CD4-positive, alpha-beta T cell treated with Interleukin-6 for 4 hours (primary cell): ENCODE measurements around the gene GAPDHS.

ENCODE experiments used
- DNase-seq: peaks from one replicate; pipeline ENCODE4 v3.0.0-alpha.2; 2020; ENCODE audit warnings: mixed read lengths

GAPDHS gene

DNA sequence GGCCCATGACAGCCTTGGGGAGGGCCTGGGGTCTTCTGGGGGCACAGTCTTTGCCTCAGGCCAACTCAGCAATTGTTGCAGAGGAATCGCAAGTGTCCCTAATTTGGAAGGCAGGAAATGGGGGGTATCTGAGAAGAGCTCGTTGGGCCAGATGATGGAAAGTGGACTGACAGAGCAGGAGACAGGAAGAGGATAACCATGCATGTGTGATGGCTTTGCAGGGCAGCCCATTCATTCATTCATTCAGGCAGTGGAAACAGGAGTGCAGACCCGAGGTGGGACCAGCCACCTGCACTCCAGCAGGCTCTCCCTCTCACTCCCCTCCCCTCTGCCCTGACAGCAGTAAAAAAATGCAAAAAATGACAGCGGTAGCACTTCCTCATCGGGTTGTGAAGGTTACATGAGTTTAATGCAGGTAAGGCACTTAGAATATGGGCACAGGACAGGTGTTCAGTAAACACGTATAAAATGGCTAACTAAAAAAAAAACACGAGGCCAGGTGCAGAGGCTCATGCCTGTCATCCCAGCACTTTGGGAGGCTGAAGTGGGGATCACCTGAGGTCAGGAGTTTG, 7.2 kb downstream of the GAPDHS start:
- DNase-seq, result no peak

DNA sequence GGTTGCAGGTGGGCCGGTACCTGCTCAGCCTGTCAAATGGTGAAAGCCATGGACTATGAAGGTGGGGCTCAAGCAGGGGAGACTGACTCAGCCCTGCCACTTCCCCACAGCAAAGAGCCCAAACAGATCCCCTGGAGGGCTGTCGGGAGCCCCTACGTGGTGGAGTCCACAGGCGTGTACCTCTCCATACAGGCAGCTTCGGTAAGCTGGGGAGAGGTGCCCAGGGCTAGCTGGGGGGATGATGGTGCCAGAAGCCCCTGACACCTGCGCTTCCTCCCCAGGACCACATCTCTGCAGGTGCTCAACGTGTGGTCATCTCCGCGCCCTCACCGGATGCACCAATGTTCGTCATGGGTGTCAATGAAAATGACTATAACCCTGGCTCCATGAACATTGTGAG, 9.0 kb downstream of the GAPDHS start:
- DNase-seq, result no peak

DNA sequence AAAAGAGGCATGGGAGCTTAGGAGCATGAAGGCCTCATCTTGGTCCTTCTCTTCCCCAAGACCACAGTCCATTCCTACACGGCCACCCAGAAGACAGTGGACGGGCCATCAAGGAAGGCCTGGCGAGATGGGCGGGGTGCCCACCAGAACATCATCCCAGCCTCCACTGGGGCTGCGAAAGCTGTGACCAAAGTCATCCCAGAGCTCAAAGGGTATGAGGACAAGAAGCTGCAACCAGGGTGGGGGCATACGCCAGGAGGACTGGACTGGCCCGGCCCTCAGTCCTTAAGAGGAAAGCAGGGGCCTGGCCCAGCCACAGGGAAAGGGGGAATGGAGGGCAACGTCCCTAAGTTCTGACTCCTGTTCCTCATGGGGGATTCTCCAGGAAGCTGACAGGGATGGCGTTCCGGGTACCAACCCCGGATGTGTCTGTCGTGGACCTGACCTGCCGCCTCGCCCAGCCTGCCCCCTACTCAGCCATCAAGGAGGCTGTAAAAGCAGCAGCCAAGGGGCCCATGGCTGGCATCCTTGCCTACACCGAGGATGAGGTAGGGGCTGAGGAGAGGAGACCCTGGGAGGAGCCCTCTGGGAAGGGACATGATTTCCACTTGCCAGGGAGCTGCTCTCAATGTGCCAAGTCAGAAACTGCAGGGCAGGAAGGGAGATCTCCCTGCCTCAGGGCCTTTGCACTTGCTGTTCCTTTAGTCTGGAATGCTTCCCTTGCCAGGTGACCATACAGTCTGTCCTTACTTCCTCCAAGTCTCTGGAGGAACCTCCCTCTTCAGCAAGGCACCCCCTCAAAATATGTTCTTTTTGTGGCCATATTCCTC, 10.2 kb downstream of the GAPDHS start:
- DNase-seq, result no peak

DNA sequence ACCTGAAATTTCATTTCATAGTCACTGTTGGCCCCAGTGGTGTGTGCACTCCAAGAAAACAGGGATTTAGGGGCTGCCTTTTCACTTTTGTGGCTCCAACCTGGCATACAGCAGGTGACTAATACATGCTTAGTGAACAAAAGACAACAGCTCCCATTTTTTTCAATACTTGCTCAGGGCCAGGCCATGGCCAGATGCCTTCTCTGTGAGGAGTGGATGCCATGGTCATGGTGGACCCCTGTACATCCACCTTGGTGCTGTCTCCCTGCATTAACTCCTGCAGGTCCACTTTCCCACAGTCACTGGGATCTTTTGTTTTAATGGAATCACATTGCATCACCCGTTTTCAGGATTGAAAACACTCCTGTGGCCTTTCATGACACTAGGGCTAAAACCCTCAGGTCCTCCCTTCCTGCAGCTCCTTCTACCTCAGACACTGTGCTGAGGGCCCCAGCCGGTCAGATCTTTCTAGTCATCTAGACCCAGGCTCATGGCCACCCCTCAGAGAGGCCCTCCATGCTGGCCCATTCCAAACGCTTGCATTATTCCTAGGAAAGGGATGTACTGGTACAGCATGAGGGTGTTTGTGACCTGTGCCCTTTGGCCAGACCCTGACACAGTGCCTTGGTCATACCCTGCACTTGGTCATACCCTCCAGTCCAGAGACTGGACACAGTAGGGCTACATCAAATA, 11.0 kb downstream of the GAPDHS start:
- no peak for DNase-seq

DNA sequence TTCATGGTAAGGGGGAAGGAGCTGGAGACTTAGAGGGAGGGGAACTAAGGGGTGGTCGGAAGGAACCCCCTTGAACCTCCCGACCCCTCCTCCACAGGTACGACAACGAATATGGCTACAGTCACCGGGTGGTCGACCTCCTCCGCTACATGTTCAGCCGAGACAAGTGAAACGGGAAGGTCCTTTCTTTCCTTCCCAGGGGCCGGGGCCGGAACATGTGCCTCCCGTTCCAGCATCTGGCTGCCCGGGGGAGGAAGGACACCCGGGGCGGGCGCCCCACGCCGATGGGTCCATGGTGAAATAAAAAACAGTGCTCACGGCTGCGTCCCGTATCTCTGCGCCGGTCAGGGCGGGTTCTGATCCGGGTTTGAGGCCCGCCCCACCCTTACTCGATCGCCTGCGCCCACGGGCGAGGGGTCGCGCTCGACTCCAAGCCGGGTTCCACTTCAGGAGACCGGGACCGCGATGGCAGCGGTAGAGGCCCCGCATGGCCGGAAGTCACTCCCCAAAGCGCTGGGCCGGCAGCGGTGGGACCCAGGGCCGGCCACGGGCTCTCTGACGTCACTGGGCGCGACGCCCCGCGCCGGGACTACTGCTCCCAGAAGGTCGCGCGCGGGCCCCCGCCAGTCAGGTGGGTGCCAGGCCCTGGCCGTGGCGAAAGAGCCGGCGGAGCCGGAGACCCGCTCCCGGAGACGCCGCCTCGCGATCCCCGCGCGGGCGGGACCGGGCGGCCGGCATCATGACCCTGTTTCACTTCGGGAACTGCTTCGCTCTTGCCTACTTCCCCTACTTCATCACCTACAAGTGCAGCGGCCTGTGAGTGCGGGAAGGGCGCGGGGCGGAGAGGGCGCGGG, 12.0 kb downstream of the GAPDHS start, which contains the start of gene TMEM147:
Gene TMEM147, plus strand, starts transcription at position 626 of the 854 bp plus-strand sequence. Its CDS starts 114 bp downstream, at position 740.
- peak; percentile 87 for DNase-seq

DNA sequence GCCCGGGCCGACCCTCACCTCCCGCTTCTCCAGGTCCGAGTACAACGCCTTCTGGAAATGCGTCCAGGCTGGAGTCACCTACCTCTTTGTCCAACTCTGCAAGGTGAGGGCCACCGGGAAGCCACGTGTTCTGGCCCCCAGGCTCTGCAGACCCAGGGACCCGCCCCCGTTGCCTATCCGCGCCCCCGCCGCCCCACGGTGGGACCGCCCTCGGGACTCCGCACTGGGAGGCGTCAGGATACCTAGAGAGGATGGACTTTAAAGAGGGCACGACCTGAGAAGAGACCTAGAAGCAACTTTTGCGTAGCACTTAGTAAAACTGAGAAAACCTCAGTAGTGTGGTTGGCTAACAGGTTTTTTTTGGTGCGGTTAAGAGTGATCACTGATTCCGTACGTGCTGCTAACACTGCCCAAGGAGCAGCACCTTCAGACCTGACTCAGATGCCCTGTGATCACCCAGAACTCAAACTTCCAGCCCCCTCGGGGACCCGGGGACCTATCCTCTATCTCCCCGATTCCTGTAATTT, 12.7 kb downstream of the GAPDHS start:
- DNase-seq, result peak; percentile 51

DNA sequence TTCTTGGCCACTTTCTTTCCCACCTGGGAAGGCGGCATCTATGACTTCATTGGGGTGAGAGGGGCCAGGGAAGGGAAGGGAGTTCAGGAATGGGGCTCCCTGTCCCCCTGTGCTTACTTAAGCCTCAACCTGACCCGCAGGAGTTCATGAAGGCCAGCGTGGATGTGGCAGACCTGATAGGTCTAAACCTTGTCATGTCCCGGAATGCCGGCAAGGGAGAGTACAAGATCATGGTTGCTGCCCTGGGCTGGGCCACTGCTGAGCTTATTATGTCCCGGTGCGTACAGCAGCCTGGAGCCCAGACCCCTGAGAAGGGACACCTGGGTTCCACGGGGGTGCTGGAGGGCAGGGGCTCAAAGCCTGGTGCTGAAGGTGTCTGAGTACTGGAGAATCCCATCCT, 13.3 kb downstream of the GAPDHS start:
- DNase-seq, result no peak

DNA sequence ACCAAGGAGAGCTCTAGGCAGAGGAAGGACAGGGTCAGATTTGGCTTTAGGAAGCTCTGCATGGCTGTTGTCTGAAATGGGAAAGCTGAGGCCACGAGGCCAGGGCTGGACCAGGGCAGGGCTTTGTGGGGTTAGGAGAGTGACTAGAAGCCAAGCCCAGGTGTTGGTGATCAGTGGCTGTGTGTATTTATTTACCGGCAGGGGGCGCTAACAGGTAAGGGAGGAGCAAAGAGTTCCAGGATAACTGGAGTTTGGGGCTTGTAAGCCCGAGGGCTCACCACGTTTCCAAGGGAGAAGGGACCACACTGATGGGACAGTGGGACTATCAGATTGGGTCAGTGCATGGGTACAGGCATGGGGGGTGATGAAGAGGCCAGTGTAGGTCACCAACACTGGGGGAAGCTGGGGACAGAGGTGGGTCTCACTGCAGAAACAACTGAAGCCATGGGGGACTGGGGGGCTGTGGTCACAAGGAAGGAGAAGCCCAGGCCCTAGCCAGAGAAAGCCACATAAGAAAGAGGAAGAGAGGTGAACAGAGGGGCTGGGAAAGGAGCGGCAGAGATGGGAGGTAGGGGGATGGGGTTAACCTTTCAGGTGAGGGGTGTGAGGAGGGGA, 16.0 kb downstream of the GAPDHS start:
- DNase-seq, result peak; percentile 71

DNA sequence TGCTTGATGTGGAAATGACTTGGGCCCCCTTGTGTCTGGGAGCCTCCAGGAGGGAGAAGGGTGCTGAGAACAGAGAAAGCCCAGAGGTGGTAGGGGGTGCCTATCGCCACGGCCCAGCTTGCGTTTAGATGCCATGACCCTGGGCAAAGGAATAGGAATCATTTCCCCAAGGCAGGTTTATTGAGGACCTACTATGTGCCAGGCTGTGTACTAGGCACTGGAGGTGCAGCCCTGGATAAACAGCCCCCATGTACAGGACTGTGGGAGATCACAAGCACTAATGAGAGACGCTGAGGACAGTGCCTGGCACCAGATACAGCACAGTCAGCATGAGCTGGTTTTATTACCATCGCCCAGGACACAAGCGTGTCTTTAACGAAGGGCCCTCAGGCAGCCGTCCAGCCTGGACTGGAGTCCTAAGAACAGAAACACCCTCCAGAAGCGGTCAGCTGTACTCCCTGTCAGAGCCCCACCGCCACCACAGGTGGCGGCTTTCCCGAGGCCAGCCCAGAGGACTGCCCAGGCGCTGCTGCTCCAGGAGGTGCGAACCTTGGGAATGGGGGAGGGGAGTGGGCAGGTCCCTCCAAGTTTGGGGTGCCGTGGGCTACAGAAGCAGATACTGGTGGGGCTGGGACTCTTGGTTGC, 16.7 kb downstream of the GAPDHS start:
- no peak for DNase-seq

DNA sequence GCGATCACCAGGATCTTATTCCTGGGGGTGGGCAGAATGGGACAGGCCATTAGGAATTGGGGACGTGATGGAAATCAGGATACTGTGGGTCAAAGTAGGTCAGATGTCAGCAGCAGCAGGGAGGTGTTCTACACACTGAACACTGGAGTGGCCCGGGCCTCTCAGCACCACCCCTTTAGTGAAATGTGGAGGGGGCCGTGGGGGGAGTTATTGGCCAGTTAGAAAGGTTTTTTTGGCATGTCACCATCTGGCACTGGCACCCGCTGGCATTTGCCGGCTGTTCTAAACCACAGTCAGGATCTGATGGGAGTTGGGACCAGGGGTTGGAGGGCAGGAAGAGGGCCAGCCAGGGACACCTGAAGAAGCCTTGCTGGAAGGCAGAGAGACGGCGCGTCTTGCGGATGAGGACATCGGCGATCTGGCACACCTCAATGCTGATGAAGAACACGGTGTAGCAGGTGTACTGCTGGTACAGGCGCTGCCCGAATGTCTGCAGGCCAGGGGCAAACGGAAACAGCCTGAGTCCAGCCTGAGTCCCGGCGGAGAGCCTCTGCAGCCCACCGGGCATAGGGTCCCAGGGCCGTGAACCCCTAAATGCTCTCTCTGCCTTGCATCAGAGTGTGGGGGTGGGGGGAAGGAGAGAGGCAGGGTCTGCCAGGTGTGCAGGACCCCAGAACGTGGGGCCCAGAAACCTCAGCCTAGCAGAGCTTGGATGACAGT, 18.0 kb downstream of the GAPDHS start:
- no peak for DNase-seq

DNA sequence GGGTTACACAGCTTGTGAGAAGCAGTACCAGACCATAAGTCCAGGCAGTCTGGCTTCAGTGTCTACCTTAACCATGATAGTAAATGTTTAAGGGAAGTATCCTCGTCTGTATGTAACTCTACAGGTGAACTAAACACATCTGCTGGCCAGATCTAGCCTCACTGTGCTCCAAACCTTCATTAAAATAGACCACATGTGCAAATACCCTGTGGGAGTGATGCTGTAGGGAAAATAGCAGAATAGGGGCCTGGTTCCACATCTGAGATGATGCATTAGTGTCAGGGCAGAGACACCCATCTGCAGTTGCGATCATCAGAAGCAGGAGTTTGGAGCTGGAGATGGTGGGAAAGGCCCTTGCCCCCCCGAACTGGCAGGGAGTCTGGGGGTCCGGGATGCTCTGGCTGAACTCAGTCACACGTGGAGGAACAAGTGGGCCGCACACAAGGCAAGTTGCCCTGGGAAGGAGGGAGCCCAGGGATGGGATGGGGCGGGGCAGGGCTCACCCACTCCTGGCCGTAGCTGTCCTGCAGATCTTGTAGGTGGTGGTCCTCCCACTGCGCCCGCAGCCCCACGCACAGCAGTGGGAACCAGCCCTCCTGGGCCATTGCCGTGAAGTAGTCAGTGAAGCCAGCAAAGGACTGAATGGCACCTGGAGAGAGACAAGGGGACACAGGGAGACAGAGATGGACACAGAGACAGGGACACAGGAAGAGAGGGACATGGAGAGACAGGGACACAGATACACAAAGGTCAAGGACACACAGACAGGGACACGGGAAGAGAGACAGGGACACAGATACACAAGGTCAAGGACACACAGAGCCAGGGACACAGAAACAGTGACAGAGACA, 19.5 kb downstream of the GAPDHS start:
- DNase-seq, result no peak

DNA sequence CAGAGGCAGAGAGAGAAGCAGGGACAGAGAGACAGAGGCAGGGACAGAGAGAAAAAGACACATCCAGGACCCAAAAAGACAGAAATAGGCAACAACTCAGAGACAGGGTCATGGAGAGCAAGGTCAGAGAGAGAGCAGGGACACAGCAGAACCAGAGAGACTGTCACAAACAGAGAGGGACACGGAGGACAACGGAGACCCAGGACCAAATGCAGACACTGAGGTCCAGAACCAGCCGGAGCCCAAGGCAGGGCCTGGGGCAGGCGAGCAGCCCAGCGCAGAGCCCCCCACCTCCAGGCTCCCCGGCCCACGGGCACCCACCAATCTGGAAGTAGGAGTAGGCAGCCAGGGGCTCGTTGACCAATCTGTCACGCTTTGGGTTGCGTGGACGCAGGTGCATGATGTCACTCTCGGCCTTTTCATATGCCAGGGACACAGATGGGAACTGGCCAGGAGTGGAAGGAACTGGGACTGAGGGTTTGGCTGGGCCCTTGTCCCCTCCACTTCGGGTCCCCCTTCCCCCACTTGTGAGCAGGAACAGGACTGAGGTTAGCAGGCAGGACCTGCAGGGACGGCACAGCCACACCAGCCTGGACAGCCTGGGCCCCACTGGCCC, 20.2 kb downstream of the GAPDHS start:
- no peak for DNase-seq

DNA sequence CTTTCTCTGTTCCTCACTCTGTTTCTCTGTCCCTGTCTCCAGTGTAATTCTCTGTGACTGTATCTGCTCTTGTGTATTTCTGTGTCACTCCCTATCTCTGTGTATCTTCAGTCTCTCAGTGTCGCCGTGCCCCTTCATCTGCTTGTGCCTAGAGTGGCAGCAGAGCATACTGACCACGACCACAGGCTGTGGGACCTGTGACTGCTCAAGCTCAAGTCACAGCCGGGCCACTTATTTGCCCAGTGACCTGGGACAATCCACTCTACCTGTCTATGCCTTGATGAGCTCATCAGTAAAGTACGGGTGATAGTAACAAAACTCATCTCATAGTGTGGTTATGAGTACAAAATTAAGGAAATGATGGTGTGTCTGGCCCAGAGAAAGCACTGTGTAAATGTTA, 20.8 kb downstream of the GAPDHS start:
- no peak for DNase-seq

DNA sequence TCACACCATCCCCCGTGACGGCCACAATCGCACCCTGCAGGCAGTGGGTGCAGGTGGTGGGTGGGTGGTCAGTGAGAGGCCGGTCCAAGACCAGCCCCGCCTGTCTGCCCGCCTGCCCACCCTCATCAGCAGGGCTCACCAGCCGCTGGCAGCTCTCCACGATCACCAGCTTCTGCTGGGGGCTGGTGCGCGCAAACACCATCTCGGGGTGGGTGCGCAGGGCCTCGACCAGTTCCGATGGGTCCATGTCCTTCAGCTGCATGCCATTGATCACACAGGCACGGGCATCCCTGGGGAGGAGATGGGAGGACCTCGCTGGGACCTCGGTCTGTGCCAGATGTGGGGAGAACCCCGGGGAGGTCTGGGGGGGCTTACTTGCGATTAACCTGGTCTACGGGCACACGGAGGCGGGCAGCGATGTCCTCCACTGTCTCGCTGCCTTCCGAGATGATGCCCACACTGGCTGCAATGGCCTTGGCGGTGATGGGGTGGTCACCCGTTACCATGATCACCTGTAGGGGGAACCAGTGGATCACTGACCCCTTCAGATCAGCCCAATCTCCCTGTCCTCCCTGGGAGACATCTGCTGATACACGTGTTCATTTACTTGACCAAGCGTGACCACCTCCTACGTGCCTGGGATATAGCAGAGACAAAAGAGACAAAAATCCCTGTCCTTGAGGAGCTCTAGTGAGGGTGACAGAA, 22.2 kb downstream of the GAPDHS start:
- no peak for DNase-seq

DNA sequence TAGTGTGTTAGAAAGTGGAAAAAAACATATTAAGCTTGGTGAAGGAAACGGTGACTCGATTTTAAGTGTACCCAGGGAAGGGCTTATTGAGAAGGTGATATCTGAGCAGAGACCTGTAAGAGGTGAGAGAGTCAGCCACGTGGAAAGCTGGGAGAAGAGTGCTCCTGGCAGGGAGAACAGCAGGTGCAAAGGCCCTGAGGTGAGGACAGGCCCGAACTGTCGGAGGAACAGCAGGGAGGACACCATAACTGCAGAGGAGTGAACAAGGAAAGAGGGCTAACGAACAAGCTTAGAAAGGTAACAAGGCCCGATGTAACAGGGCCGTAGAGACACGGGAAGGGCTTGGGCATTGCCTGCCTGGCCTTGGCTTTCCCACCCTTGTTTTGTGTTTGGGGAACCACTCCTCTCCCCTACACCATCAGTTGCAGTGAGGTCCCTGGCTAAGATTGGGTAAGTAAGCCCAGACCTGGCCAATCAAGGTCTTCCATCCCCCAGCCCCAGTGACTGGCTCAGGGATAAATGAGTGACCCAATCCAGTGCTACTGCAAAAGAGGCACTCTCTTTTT, 22.9 kb downstream of the GAPDHS start:
- DNase-seq, result no peak

DNA sequence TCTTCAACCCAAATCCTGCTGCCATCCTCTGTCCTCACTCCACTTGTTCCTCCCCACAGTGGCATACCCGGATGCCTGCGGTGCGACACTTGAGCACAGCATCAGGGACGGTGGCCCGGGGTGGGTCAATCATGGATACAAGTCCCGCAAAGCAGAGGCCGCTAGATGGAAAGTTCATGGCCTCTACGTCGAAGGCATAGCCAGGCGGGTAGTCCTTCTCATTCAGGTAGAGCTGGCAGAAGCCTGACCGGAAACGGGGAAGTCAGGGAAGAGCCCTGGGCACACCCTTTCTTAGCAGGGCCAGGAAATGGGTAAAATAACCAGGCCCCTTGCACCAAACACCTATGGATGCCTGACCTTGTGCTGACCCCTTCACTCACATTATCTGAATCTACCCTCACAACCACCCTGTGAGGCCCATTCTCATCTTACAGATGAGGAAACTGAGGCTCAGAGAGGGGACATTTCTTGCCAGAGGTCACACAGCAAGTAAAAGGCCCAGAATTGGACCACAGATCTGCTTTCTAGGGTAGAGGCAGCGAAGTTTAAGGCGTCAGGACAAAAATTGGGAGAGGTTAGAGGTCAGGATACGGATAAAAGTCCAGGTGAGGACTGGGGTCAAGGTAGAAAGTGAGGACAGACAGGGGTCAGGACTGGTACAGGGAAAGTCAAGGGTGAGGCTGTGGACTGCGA, 23.7 kb downstream of the GAPDHS start:
- DNase-seq, result no peak

DNA sequence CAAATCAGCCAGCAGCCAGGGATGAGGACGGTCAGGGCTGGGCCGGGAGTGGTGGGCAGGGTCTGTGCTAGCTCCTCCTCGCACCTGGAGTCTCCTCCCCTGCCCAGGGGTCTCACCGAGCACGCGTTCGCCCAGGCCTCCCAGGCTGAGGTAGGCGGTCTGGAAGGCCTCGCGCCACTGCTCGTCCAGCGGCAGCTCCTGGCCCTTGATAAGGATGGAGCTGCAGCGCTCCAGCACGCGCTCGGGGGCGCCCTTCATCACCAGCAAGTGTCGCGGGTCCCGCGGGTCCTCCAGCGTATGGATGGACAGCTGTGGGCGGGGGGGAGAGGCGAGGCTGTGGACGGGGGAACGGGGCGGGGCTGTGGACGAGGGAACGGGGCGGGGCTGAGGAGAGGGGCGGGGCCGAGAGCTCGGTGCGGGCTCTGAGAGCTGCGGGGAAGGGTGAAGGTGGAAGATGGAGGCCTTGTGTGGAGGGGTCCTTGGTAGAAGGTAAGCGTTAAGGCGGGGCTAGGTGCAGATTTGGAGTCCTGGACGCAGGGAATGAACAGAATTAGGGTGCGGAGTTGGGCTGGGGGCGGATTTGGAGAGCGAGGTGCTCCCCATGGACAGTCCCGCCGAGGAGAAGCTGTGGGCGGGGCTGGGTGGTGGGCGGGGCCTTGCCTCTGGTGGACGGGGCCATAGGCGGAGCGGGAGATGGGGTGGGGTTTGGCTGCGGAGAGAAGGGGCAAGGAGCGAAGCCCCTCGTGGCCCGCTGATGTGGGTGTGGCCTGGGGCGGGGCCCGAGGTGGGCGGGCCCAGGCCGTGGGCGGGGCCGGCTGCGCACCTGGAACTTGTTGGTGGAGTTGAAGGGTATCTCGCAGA, 24.5 kb downstream of the GAPDHS start:
- DNase-seq, result peak; percentile 73
